Measurements from ENCODE around the gene PTPRA. TPM values are rescaled to one million over a fixed set of nuclear protein-coding genes. Genes with fewer than 3 reads are reported as not detected.
A peak's percentile ranks its signal among the peaks of the same experiment; 100 is the strongest.

The PTPRA gene
- total RNA-seq, 8 experiments from 2014 or later: 31.8 to 137 (median 58.2) TPM

DNA sequence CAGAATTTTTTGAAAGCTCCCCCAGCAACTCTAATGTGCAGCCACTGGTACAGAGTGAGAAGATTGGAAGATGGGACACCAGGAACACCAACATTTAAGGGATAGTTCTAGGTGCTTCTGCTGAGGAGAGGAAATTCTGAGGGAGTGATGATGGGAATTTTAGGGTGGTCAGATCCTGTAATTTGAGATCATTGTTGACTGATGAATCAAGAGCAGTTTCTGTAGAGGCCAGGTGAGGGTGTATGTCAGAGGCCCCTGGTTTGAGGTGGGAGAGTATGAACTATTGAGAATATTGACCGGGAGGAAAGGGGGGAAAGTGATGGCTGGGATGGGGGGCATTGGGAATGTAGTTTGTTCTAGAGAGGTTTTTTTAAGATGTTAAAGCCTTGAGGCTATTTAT is 47.2 kb downstream of the PTPRA start:
- H3K4me1 ChIP-seq (replicated peaks in 1 of 2): peaks cover 2 to 4% of the 10 kb centered on the region in 2 donors
- no peak overlapping the region for H3K4me3 ChIP-seq
- in situ Hi-C loops (cut with MboI; ENCODE audit: low pct_unique_long_range_greater_than_20kb in 2 of 9, low sequenced_read_pairs in 9 of 9, unreplicated experiment in 9 of 9): no loop called here
- no peak for ATAC-seq (replicated peaks in 6 of 8)
- H3K27ac ChIP-seq: no peak overlapping the region
- 71 to 100% methylated on average over 1 of the region's 1 CpG; no CpG with 5 or more reads in 8 of the 10 experiments for WGBS, 10 experiments

DNA sequence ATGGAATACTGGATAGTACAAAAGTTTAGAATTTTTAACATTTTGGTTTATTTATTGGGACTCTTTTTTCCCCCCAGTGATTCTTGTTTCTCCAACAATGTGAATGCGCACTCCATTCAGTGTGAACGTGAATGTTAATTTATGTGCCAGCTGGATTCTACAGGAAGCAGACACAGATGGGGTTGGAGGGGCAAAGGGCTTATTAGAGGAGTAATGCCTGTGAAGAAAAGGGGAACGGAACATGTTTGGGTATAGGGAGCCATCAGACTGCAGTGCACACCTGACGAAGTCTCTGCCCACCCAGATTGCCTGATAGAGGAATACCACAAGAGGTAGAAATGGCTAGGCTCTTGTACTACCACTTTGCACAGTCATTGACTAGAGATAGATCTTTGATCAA is 48.2 kb downstream of the PTPRA start:
- H3K4me3 ChIP-seq: no peak overlapping the region
- peak in 1 of 8 experiments; percentile 19 for ATAC-seq (replicated peaks in 6 of 8)
- H3K27ac ChIP-seq: no peak overlapping the region
- 0 to 100% (median 74%) methylated on average over 1 to 4 of the region's 4 CpGs; no CpG with 5 or more reads in 1 of the 10 experiments for WGBS, 10 experiments
- H3K4me1 ChIP-seq (replicated peaks in 1 of 2): peaks cover 2 to 4% of the 10 kb centered on the region in 2 donors
- in situ Hi-C loops (cut with MboI; ENCODE audit: low pct_unique_long_range_greater_than_20kb in 2 of 9, low sequenced_read_pairs in 9 of 9, unreplicated experiment in 9 of 9): no loop called here

DNA sequence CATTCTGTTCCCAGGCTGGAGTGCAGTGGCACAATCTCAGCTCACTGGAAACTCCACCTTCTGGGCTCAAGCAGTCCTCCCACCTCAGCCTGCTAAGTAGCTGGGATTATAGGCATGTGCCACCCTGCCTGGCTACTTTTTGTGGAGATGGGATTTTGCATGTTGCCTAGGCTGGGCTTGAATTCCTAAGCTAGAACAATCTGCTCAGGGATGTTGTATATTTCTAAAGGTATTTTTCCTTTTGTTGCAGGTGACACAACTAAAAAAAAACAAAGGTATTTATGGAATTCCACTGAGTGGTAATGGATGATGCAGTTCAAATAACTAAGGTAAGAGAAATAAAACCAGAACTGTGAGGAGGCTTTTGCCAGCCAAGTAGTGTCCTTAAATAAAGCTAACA is 49.7 kb downstream of the PTPRA start:
- ATAC-seq (replicated peaks in 6 of 8): no peak
- Histone ChIP-seq H3K27ac (no peak overlapping the region), H3K4me3 (no peak overlapping the region)

DNA sequence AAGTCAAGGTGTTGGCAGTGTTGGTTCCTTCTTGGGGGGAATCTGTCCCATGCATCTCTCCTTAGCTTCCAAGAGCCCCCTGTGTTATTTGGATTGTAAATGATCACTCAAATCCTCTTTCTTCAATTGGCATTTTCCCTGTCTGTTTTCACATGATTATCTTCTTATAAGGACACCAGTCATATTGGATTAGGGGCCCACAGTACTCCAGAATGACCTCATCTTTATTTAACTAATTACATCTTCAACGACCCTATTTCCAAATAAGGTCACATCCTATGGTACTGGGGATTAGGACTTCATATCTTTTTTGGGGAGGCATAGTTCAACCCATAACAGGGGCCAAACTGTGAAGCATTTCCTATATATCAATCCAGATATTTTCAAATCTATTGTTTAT is 57.3 kb downstream of the PTPRA start:
- peak in 1 of 8 experiments; percentile 15 for ATAC-seq (replicated peaks in 6 of 8)
- Histone ChIP-seq H3K4me1 (replicated peaks in 1 of 2) (no peaks in the 10 kb centered on the region), H3K27ac (no peak overlapping the region), H3K4me3 (no peak overlapping the region)
- WGBS, 10 experiments: 25 to 75% (median 63%) methylated on average over 1 of the region's 1 CpG; no CpG with 5 or more reads in 5 of the 10 experiments
- in situ Hi-C loops (cut with MboI; ENCODE audit: low pct_unique_long_range_greater_than_20kb in 2 of 9, low sequenced_read_pairs in 9 of 9, unreplicated experiment in 9 of 9): no loop called here

More for the DNA sequence above, 49.7 kb downstream of the PTPRA start:
- in situ Hi-C loops (cut with MboI; ENCODE audit: low pct_unique_long_range_greater_than_20kb in 2 of 9, low sequenced_read_pairs in 9 of 9, unreplicated experiment in 9 of 9): no loop called here
- H3K4me1 ChIP-seq (replicated peaks in 1 of 2): peaks cover 2 to 4% of the 10 kb centered on the region in 2 donors

DNA sequence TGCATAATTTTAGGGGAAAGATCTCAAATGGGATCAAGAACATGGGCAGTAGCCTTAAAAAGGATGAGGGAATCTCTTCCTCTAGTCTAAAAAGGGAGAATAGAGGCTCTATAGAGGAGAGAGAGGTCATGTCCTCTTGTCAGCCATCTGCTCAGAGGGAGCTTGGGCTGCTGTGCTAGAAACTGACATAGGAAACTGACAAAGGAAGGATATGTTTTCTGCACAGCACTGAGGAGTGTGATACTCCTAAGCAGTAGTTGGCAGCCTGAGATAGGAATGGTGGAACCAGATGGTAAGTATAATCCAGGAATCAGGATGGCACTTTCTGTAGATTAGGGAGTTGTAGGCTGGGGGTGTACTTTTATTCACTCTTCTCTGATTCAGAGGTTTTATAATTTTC is 59.2 kb downstream of the PTPRA start:
- ATAC-seq (replicated peaks in 6 of 8): peak in 5 of 8 experiments; percentile 36 to 64 (median 44)
- in situ Hi-C loops (cut with MboI; ENCODE audit: low pct_unique_long_range_greater_than_20kb in 2 of 9, low sequenced_read_pairs in 9 of 9, unreplicated experiment in 9 of 9): no loop called here
- H3K4me3 ChIP-seq: no peak overlapping the region
- no peaks in the 10 kb centered on the region for H3K4me1 ChIP-seq (replicated peaks in 1 of 2)
- no peak overlapping the region for H3K27ac ChIP-seq

DNA sequence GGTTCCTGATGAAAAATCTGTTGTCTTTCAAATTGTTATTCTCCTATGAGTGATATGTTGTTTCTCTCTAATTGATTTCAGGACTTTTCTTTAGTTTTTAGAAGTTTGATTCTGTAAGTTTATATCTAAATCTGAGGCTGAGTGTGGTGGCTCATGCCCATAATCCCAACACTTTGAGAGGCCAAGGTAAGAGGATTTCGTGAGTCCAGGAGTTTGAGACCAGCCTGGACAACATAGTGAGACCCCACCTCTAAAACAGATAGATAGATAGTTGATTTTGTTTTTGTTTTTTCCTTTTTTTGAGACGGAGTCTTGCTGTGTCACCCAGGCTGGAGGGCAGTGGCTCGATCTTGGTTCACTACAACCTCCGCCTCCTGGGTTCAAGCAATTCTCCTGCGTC is 64.6 kb downstream of the PTPRA start:
- 60 to 100% (median 94%) methylated on average over 1 to 5 of the region's 5 CpGs; no CpG with 5 or more reads in 3 of the 10 experiments for WGBS, 10 experiments
- Histone ChIP-seq H3K4me1 (replicated peaks in 1 of 2) (peaks cover 0 to 12% of the 10 kb centered on the region in 2 donors), H3K27ac (no peak overlapping the region), H3K4me3 (no peak overlapping the region)
- ATAC-seq (replicated peaks in 6 of 8): no peak
- in situ Hi-C loops (cut with MboI; ENCODE audit: low pct_unique_long_range_greater_than_20kb in 2 of 9, low sequenced_read_pairs in 9 of 9, unreplicated experiment in 9 of 9): no loop called here

DNA sequence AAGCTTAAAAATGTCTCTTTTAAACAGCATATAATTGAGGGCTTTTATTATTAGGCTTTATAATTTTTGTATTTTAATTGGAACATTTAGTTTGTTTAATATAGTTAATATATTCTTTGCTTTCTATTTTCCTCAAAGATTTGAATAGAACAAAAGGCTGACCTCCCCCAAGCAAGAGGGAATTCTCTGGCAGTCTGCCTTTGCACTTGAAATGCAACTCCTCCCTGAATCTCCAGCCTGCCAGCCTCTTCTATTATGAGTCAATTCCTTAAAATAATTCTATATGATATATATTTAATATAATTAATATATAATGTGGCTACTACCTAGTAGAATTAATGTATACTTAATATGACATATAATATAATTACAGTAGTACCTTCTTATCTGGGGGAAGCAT is 69.2 kb downstream of the PTPRA start:
- H3K27ac ChIP-seq: no peak overlapping the region
- in situ Hi-C loops (cut with MboI; ENCODE audit: low pct_unique_long_range_greater_than_20kb in 2 of 9, low sequenced_read_pairs in 9 of 9, unreplicated experiment in 9 of 9): no loop called here
- ATAC-seq (replicated peaks in 6 of 8): peak in 2 of 8 experiments; percentile 44 to 50
- H3K4me1 ChIP-seq (replicated peaks in 1 of 2): peaks cover 6 to 17% of the 10 kb centered on the region in 2 donors
- H3K4me3 ChIP-seq: no peak overlapping the region

DNA sequence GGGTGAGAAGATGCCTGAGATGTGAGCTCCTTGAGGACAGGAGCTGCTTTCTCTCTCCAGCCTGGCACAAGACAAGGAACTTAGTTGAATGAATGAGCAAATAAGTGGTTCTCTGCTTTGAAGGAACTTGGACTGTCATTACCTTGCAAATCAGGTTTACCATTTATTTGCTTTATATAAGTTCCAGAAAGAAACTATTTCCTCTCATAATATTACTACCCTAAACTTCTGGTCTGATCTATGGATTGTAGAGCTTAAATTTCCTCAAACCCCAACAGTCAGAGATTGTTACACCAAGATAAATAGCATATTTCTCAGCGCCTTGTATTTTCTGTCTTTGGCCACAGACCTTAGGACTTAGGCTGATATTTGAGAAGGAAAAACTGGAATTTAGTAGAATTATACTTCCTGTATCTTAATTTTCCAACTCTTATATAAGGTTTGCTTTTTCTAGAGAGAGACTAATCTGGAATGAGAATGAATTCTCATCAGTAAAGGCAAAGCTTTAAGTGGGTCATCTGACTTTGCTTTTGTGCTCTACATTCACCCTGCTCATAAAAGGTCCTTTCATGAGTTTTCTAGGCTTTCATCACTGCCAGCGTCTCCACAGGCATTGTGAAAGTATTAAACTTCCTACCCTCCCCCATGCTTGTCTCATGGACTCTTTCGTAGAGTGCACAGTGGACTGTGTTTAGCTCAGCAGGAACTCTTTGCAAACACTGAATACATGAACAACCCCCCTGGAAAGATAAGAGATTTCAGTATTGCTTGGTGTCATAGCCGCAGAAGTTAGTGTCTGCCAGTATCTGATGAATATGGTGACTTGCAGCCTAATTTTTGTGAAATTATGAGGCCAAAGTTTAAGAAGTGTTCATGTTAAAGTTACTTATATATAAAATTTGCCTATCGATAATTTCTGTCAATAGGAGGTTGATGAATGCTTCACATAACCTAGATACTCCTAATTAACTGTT is 74.0 kb downstream of the PTPRA start:
- peak overlapping the region; percentile 78 to 81 for H3K27ac ChIP-seq
- WGBS, 10 experiments: 10 to 88% (median 29%) methylated on average over 2 to 5 of the region's 5 CpGs; no CpG with 5 or more reads in 1 of the 10 experiments
- peak overlapping the region in 1 of 5 donors; percentile 9 for H3K4me3 ChIP-seq
- in situ Hi-C loops (cut with MboI; ENCODE audit: low pct_unique_long_range_greater_than_20kb in 2 of 9, low sequenced_read_pairs in 9 of 9, unreplicated experiment in 9 of 9): no loop called here
- peaks cover 7 to 10% of the 10 kb centered on the region in 2 donors for H3K4me1 ChIP-seq (replicated peaks in 1 of 2)
- peak in 5 of 8 experiments; percentile 99 to 100 (median 99) for ATAC-seq (replicated peaks in 6 of 8)

DNA sequence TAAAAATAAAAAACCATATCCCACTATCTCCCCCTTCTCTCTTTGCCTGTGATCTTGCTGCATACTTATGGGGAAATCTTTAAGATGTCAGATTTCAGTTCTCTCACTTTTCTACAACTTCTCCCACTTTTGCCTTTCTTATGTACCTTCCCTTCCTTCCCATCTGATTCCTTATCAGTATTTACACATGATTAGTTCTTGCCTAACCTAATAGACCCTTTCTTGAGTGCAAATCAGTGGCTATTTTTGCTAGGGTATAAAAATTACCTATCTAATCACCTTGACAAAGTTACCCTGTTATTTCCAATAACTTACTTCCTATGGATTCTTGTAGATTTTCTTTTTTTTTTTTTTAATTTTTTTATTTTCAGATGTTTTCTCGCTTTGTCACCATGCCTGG is 75.7 kb downstream of the PTPRA start:
- WGBS, 10 experiments: 91 to 100% (median 100%) methylated on average over 1 of the region's 1 CpG
- Histone ChIP-seq H3K4me1 (replicated peaks in 1 of 2) (peaks cover 7 to 10% of the 10 kb centered on the region in 2 donors), H3K4me3 (no peak overlapping the region), H3K27ac (no peak overlapping the region)
- in situ Hi-C loops (cut with MboI; ENCODE audit: low pct_unique_long_range_greater_than_20kb in 2 of 9, low sequenced_read_pairs in 9 of 9, unreplicated experiment in 9 of 9): no loop called here
- ATAC-seq (replicated peaks in 6 of 8): no peak

DNA sequence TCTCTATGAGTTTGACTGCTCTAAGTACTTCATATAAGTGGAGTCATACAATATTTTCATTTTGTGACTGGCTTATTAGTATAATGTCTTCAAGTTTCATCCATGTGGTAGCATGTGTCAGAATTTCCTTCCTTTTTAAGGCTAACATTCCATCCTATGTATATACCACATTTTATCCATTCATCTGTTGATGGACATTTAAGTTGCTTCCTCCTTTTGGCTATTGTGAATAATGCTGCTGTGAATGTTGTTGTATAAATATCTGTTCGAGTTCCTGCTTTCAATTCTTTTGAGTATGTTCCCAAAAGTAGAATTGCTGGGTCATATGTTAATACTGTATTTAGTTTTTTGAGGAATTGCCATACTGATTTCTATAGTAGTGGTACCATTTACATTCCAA is 79.5 kb downstream of the PTPRA start:
- WGBS, 10 experiments: 20 to 100% (median 100%) methylated on average over 1 of the region's 1 CpG; no CpG with 5 or more reads in 1 of the 10 experiments
- in situ Hi-C loops (cut with MboI; ENCODE audit: low pct_unique_long_range_greater_than_20kb in 2 of 9, low sequenced_read_pairs in 9 of 9, unreplicated experiment in 9 of 9): no loop called here
- H3K4me1 ChIP-seq (replicated peaks in 1 of 2): peaks cover 2 to 4% of the 10 kb centered on the region in 2 donors
- no peak overlapping the region for H3K4me3 ChIP-seq
- H3K27ac ChIP-seq: no peak overlapping the region
- no peak for ATAC-seq (replicated peaks in 6 of 8)

DNA sequence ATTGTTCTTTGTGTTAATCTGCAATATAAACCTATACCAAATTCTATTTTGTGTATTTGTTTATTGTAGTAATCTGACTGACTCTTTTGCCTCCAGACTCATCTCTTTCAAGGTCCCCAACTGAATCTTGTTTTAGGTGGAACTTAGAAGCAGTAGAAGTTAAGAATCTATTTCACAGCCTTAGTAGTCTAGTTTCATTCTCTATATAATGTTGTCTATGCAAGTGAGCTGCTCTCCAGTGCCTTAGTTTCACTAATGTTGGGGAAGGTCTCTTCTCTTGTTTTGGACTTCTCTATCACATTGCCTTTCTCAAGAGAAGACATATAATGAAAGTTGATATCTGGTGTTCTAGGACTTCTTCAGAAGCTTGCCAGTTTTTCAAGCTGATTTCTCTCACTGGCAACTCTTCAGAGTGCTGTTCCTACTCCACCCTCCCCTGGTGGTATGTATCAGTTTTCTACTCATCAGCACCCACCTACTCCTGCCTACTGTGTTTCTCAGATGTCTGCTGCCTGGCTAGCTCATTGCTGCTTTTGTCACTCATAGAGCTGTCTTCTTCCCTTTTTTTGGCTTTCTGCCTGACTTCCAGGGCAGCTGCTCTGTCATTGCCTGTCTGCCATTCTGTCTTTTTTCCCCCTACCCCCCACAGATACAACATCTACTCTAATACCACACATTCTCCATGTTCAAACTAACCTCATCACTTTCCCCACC is 82.1 kb downstream of the PTPRA start:
- Histone ChIP-seq H3K27ac (no peak overlapping the region), H3K4me3 (no peak overlapping the region), H3K4me1 (replicated peaks in 1 of 2) (no peaks in the 10 kb centered on the region)
- ATAC-seq (replicated peaks in 6 of 8): peak in 2 of 8 experiments; percentile 24 to 59
- in situ Hi-C loops (cut with MboI; ENCODE audit: low pct_unique_long_range_greater_than_20kb in 2 of 9, low sequenced_read_pairs in 9 of 9, unreplicated experiment in 9 of 9): no loop called here

DNA sequence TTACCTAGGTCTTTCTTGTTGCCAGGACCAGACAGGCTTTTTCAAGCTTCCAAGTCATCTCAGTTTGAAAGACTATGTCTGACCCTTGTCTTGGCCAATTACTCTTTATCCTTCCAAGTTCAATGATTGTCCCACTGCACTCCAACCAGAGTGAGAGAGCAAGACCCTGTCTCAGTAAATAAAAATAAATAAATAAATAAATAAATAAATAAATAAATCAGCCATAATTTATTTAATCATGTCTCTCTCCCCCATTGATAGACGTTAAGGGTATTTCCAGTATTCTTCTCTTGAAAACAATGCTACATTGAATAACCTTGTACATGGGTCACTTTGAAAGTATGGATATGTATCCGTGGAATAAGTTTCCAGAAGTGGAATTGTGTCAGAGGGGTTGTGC is 83.2 kb downstream of the PTPRA start:
- WGBS, 10 experiments: 67 to 100% (median 100%) methylated on average over 1 to 2 of the region's 2 CpGs; no CpG with 5 or more reads in 1 of the 10 experiments
- no peak overlapping the region for H3K27ac ChIP-seq
- H3K4me1 ChIP-seq (replicated peaks in 1 of 2): no peaks in the 10 kb centered on the region
- H3K4me3 ChIP-seq: no peak overlapping the region
- no peak for ATAC-seq (replicated peaks in 6 of 8)
- in situ Hi-C loops (cut with MboI; ENCODE audit: low pct_unique_long_range_greater_than_20kb in 2 of 9, low sequenced_read_pairs in 9 of 9, unreplicated experiment in 9 of 9): no loop called here

DNA sequence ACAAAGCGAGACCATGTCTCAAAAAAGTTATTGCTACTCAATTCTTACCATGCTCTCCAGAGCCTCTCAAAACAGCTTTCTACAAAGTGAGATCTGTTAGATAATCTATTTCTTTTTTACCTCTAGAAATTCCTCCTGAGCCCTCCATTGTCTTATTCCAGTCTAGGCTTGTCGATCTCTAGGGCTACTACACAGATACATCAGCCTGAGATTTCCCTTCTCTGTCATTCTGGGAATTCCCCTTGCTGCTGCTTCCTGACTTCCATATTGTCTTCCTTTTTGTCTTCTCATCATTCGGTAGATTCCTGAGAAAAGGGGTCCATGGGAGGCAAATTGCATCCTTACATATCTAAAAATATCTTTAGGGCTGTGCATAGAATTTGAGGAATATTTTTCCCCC is 94.6 kb downstream of the PTPRA start:
- peak in 1 of 8 experiments; percentile 47 for ATAC-seq (replicated peaks in 6 of 8)
- peak overlapping the region in 1 of 2 donors; percentile 27 for H3K27ac ChIP-seq
- no peak overlapping the region for H3K4me3 ChIP-seq
- H3K4me1 ChIP-seq (replicated peaks in 1 of 2): no peaks in the 10 kb centered on the region
- 67 to 100% (median 94%) methylated on average over 1 to 3 of the region's 3 CpGs; no CpG with 5 or more reads in 2 of the 10 experiments for WGBS, 10 experiments
- in situ Hi-C loops (cut with MboI; ENCODE audit: low pct_unique_long_range_greater_than_20kb in 2 of 9, low sequenced_read_pairs in 9 of 9, unreplicated experiment in 9 of 9): no loop called here

Data from motor neuron (in vitro differentiated cells).